ENCODE results near the gene NNAT.

NNAT gene

GRCh38 chr20:37490663-37491350 lies 30.2 kb upstream of the NNAT start:
- H3K4me3 ChIP-seq (IDR thresholded peaks at IDR 0.05; ENCODE audit: insufficient read depth, low read depth, low read length) = no peak overlapping the region
- H3K79me2 ChIP-seq (ENCODE audit: insufficient read depth, low read depth) = no peaks in the 10 kb centered on the region
- H3K27me3 ChIP-seq (ENCODE audit: insufficient read depth, low read depth) = no peaks in the 10 kb centered on the region
- H3K9ac ChIP-seq = no peak overlapping the region
- H4K20me1 ChIP-seq (ENCODE audit: insufficient read depth) = no peaks in the 10 kb centered on the region
- no peak overlapping the region for H3K27ac ChIP-seq
- H3K4me1 ChIP-seq (ENCODE audit: low read depth, poor library complexity, severe bottlenecking) = peaks cover 7% of the 10 kb centered on the region
- no peak for TF ChIP-seq CTCF (conservative IDR thresholded peaks at IDR 0.05; ENCODE audit: low read depth, low read length)
- H2AFZ ChIP-seq (ENCODE audit: low read depth) = no peak overlapping the region
- H3K4me2 ChIP-seq = no peak overlapping the region
- no peaks in the 10 kb centered on the region for H3K36me3 ChIP-seq (ENCODE audit: insufficient read depth)

GRCh38 chr20:37492096-37492625 lies 28.9 kb upstream of the NNAT start:
- no peak overlapping the region for H2AFZ ChIP-seq (ENCODE audit: low read depth)
- H3K4me2 ChIP-seq = no peak overlapping the region
- H3K27ac ChIP-seq = no peak overlapping the region
- no peak overlapping the region for H3K4me3 ChIP-seq (IDR thresholded peaks at IDR 0.05; ENCODE audit: insufficient read depth, low read depth, low read length)
- TF ChIP-seq CTCF (conservative IDR thresholded peaks at IDR 0.05; ENCODE audit: low read depth, low read length) = no peak
- no peaks in the 10 kb centered on the region for H3K79me2 ChIP-seq (ENCODE audit: insufficient read depth, low read depth)
- peaks cover 7% of the 10 kb centered on the region for H3K4me1 ChIP-seq (ENCODE audit: low read depth, poor library complexity, severe bottlenecking)
- no peak overlapping the region for H3K9ac ChIP-seq
- H3K27me3 ChIP-seq (ENCODE audit: insufficient read depth, low read depth) = no peaks in the 10 kb centered on the region
- H4K20me1 ChIP-seq (ENCODE audit: insufficient read depth) = no peaks in the 10 kb centered on the region
- no peaks in the 10 kb centered on the region for H3K36me3 ChIP-seq (ENCODE audit: insufficient read depth)

- no peaks in the 10 kb centered on the region for H4K20me1 ChIP-seq (ENCODE audit: insufficient read depth)
- peaks cover 7% of the 10 kb centered on the region for H3K4me1 ChIP-seq (ENCODE audit: low read depth, poor library complexity, severe bottlenecking)
- no peak overlapping the region for H3K27ac ChIP-seq
- no peaks in the 10 kb centered on the region for H3K36me3 ChIP-seq (ENCODE audit: insufficient read depth)
- H3K9ac ChIP-seq = no peak overlapping the region
- no peak overlapping the region for H3K4me2 ChIP-seq
- no peak for TF ChIP-seq CTCF (conservative IDR thresholded peaks at IDR 0.05; ENCODE audit: low read depth, low read length)
- H2AFZ ChIP-seq (ENCODE audit: low read depth) = no peak overlapping the region
- H3K79me2 ChIP-seq (ENCODE audit: insufficient read depth, low read depth) = no peaks in the 10 kb centered on the region
- no peaks in the 10 kb centered on the region for H3K27me3 ChIP-seq (ENCODE audit: insufficient read depth, low read depth)
- no peak overlapping the region for H3K4me3 ChIP-seq (IDR thresholded peaks at IDR 0.05; ENCODE audit: insufficient read depth, low read depth, low read length)
These were observed 28.1 kb upstream of the NNAT start for GRCh38 chr20:37492945-37493344.

- Histone ChIP-seq H3K4me3 (IDR thresholded peaks at IDR 0.05; ENCODE audit: insufficient read depth, low read depth, low read length) (no peak overlapping the region), H3K36me3 (ENCODE audit: insufficient read depth) (no peaks in the 10 kb centered on the region), H4K20me1 (ENCODE audit: insufficient read depth) (no peaks in the 10 kb centered on the region), H3K4me2 (no peak overlapping the region), H3K27ac (no peak overlapping the region), H3K27me3 (ENCODE audit: insufficient read depth, low read depth) (no peaks in the 10 kb centered on the region), H2AFZ (ENCODE audit: low read depth) (no peak overlapping the region), H3K4me1 (ENCODE audit: low read depth, poor library complexity, severe bottlenecking) (peaks cover 7% of the 10 kb centered on the region), H3K9ac (no peak overlapping the region), H3K79me2 (ENCODE audit: insufficient read depth, low read depth) (no peaks in the 10 kb centered on the region)
- TF ChIP-seq CTCF (conservative IDR thresholded peaks at IDR 0.05; ENCODE audit: low read depth, low read length) = no peak
These were observed 26.7 kb upstream of the NNAT start for GRCh38 chr20:37494301-37494700.
